ENCODE measurements around the gene SCN9A.

The SCN9A gene

DNA sequence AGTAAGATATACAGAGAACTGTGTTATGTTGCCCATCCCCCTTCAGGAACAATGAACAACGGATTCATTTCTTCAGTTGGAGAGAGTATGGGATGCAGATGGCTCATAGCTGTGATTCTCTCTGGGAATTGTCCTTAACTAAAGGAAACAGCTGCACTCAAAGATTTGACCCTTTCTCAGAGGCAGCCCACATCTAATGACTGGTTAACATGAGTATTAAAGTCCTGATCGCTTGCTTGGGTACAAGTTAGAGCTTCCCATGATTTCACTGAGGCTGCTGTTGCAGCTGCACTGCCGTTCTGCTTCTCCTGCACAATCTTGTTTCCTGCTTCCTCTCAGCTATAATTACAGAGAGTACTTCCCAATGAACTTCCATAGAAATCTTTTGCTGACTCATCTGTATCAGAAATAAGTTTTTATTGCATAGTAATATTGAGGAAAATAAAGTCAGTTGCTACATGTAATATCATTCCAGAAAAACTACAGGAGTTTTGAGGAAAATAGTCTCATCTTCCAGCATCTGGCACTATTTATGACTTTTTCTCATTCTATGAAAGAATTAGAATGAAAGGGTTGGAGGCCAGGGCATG, 12.8 kb upstream of the SCN9A start:
- Histone ChIP-seq H3K27ac (no peak overlapping the region), H3K9me3 (ENCODE audit: control insufficient read depth, low read length) (no peaks in the 10 kb centered on the region), H2AFZ (no peak overlapping the region), H3K27me3 (ENCODE audit: control insufficient read depth, insufficient read depth, low read length) (no peaks in the 10 kb centered on the region), H3K36me3 (ENCODE audit: control insufficient read depth, insufficient read depth, low read length) (no peaks in the 10 kb centered on the region), H3K4me2 (ENCODE audit: low read length) (no peak overlapping the region), H3K4me1 (no peaks in the 10 kb centered on the region), H3K9ac (no peak overlapping the region), H3K79me2 (no peaks in the 10 kb centered on the region), H3K4me3 (ENCODE audit: low read depth, low read length) (no peak overlapping the region)
- no peak for TF ChIP-seq CTCF (IDR thresholded peaks at IDR 0.05)

DNA sequence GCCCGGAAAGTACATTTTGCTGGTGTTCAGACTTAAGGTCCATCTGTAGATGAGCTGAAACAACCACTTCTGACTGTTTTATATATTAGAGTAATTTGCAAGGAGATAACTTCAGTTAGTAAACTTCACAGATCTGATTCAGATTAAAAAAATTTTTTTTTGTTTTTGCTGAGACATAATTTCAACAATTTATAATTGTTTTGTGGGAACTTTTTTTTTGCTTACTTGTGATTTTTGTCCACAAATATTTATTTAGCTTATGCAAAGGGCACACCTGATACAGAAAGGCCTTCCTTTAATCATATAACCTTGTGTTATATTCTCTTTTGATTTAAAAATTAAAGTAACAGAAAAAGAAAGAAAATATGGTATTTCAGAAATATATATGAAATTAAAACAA, 9.6 kb upstream of the SCN9A start:
- Histone ChIP-seq H3K9ac (no peak overlapping the region), H3K4me2 (ENCODE audit: low read length) (no peak overlapping the region), H3K27ac (no peak overlapping the region), H3K27me3 (ENCODE audit: control insufficient read depth, insufficient read depth, low read length) (no peaks in the 10 kb centered on the region), H3K4me3 (ENCODE audit: low read depth, low read length) (no peak overlapping the region), H3K9me3 (ENCODE audit: control insufficient read depth, low read length) (no peaks in the 10 kb centered on the region), H3K4me1 (no peaks in the 10 kb centered on the region), H2AFZ (no peak overlapping the region), H3K79me2 (no peaks in the 10 kb centered on the region), H3K36me3 (ENCODE audit: control insufficient read depth, insufficient read depth, low read length) (no peaks in the 10 kb centered on the region)
- TF ChIP-seq CTCF (IDR thresholded peaks at IDR 0.05), result no peak

- peak; percentile 36 for TF ChIP-seq CTCF (IDR thresholded peaks at IDR 0.05)
- H3K4me1 ChIP-seq, result no peaks in the 10 kb centered on the region
- no peak overlapping the region for H3K4me3 ChIP-seq (ENCODE audit: low read depth, low read length)
Measured at GRCh38 chr2:166384774-166385173, 9.0 kb upstream of the SCN9A start.

DNA sequence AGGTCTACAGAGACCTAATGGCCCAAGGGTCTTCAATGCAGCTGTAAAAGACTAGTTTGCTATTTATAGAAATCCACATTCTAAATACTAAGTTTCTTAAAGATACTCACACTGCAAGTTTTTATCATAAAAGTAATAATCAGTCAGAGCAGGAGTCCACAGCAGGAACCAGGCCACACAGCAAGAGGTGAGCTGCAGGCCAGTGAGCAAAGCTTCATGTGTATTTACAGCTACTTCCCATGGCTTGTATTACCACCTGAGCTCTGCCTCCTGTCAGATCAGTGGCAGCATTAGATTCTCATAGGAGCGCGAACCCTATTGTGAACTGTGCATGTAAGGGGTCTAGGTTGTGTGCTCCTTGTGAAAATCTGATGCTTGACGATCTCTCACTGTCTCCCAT, 6.7 kb upstream of the SCN9A start:
- Histone ChIP-seq H3K27ac (no peak overlapping the region), H3K4me2 (ENCODE audit: low read length) (no peak overlapping the region), H2AFZ (no peak overlapping the region), H3K9me3 (ENCODE audit: control insufficient read depth, low read length) (no peaks in the 10 kb centered on the region), H3K9ac (no peak overlapping the region), H3K4me3 (ENCODE audit: low read depth, low read length) (no peak overlapping the region), H3K36me3 (ENCODE audit: control insufficient read depth, insufficient read depth, low read length) (no peaks in the 10 kb centered on the region), H3K27me3 (ENCODE audit: control insufficient read depth, insufficient read depth, low read length) (no peaks in the 10 kb centered on the region), H3K4me1 (no peaks in the 10 kb centered on the region), H3K79me2 (no peaks in the 10 kb centered on the region)
- TF ChIP-seq CTCF (IDR thresholded peaks at IDR 0.05), result no peak

More at GRCh38 chr2:166384774-166385173, 9.0 kb upstream of the SCN9A start:
- no peaks in the 10 kb centered on the region for H3K79me2 ChIP-seq
- no peak overlapping the region for H3K27ac ChIP-seq
- H2AFZ ChIP-seq, result no peak overlapping the region
- H3K9me3 ChIP-seq (ENCODE audit: control insufficient read depth, low read length), result no peaks in the 10 kb centered on the region
- no peaks in the 10 kb centered on the region for H3K27me3 ChIP-seq (ENCODE audit: control insufficient read depth, insufficient read depth, low read length)
- H3K4me2 ChIP-seq (ENCODE audit: low read length), result no peak overlapping the region
- H3K36me3 ChIP-seq (ENCODE audit: control insufficient read depth, insufficient read depth, low read length), result no peaks in the 10 kb centered on the region
- no peak overlapping the region for H3K9ac ChIP-seq

- Histone ChIP-seq H3K9ac (no peak overlapping the region), H3K4me2 (ENCODE audit: low read length) (no peak overlapping the region), H3K4me3 (ENCODE audit: low read depth, low read length) (no peak overlapping the region), H3K27me3 (ENCODE audit: control insufficient read depth, insufficient read depth, low read length) (no peaks in the 10 kb centered on the region), H3K27ac (no peak overlapping the region), H2AFZ (no peak overlapping the region), H3K36me3 (ENCODE audit: control insufficient read depth, insufficient read depth, low read length) (no peaks in the 10 kb centered on the region), H3K9me3 (ENCODE audit: control insufficient read depth, low read length) (no peaks in the 10 kb centered on the region), H3K79me2 (no peaks in the 10 kb centered on the region), H3K4me1 (no peaks in the 10 kb centered on the region)
- no peak for TF ChIP-seq CTCF (IDR thresholded peaks at IDR 0.05)
Measured at GRCh38 chr2:166380615-166381014, 4.9 kb upstream of the SCN9A start.
